ENCODE results near the gene ARID1B.

The ARID1B gene

GRCh38 chr6:157221817-157222175, 444.6 kb downstream of the ARID1B start:
- no peak for DNase-seq

- DNase-seq = no peak
Measured at GRCh38 chr6:157222201-157222981, 445.2 kb downstream of the ARID1B start.

GRCh38 chr6:157223021-157223430, 445.8 kb downstream of the ARID1B start:
- no peak for DNase-seq

GRCh38 chr6:157223511-157223910, 446.3 kb downstream of the ARID1B start:
- DNase-seq = no peak

GRCh38 chr6:157224178-157224950, 447.2 kb downstream of the ARID1B start:
- peak in 1 of 2 donors; percentile 34 for DNase-seq

- DNase-seq = no peak
Measured at GRCh38 chr6:157224951-157225574, 447.9 kb downstream of the ARID1B start.

GRCh38 chr6:157225575-157225995, 448.4 kb downstream of the ARID1B start:
- no peak for DNase-seq

GRCh38 chr6:157226026-157226625, 448.9 kb downstream of the ARID1B start:
- no peak for DNase-seq

GRCh38 chr6:157226761-157227160, 449.6 kb downstream of the ARID1B start:
- DNase-seq = no peak

- peak in 1 of 2 donors; percentile 43 for DNase-seq
Measured at GRCh38 chr6:157227202-157228166, 450.3 kb downstream of the ARID1B start.

GRCh38 chr6:157228426-157229131, 451.4 kb downstream of the ARID1B start:
- DNase-seq = no peak

- no peak for DNase-seq
Measured at GRCh38 chr6:157229132-157229618, 452.0 kb downstream of the ARID1B start.

GRCh38 chr6:157229713-157230112, 452.5 kb downstream of the ARID1B start:
- DNase-seq = no peak

GRCh38 chr6:157230910-157231309, 453.7 kb downstream of the ARID1B start:
- DNase-seq = no peak

GRCh38 chr6:157232161-157232895, 455.1 kb downstream of the ARID1B start:
- no peak for DNase-seq

GRCh38 chr6:157233156-157233555, 456.0 kb downstream of the ARID1B start:
- no peak for DNase-seq

- no peak for DNase-seq
Measured at GRCh38 chr6:157233686-157234085, 456.5 kb downstream of the ARID1B start.

- DNase-seq = peak; percentile 36 to 64
Measured at GRCh38 chr6:157235600-157236039, 458.4 kb downstream of the ARID1B start.

- DNase-seq = peak in 1 of 2 donors; percentile 15
Measured at GRCh38 chr6:157236040-157236725, 459.0 kb downstream of the ARID1B start.

GRCh38 chr6:157238346-157238745, 461.2 kb downstream of the ARID1B start:
- peak in 1 of 2 donors; percentile 19 for DNase-seq
